Measurements from ENCODE around the gene EFCAB12. TPM values are rescaled to one million over a fixed set of nuclear protein-coding genes. Genes with fewer than 3 reads are reported as not detected.

EFCAB12 gene
- total and polyA plus RNA-seq, 2 of the 4 experiments (the other 2 are of a cell fraction) = under 0.01 to 0.17 TPM

DNA sequence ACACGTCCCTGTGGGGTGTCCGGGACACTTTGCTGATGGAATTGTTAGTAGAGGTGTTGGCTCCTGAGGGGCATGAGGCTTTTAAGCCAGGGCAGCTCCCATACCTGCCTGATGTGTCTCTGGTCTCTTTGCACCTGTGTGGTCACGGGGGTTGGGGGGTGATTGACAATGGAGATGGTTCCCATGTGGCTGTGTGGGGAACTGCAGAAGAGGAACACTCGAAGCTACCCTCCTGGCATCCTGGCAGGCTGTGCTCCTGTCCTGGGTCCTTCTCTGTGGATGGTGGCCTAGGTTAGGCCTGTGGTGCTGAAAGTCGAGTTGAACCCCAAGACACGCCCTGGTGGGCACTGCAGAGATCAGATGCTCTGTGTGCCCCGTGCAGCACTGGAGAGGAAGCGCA, 76.4 kb downstream of the EFCAB12 start:
- Histone ChIP-seq H3K9me1 (ENCODE audit: insufficient read depth, low read length) (no peaks in the 10 kb centered on the region), H2AK9ac (replicated peaks; ENCODE audit: low read depth, low read length, poor library complexity) (no peak overlapping the region), H3K14ac (replicated peaks; ENCODE audit: low read depth, low read length) (no peak overlapping the region), H3K56ac (ENCODE audit: extremely low read depth, insufficient read depth, low read length) (no peak overlapping the region), H3K4me3 (ENCODE audit: insufficient read depth, low read depth, low read length) (no peak overlapping the region), H2BK5ac (ENCODE audit: low read depth, low read length, poor library complexity, severe bottlenecking) (no peak overlapping the region), H2AFZ (replicated peaks; ENCODE audit: low read length, poor library complexity) (no peak overlapping the region), H4K91ac (ENCODE audit: insufficient read depth, low read depth, low read length) (no peak overlapping the region), H3K27ac (ENCODE audit: insufficient read depth, low read length) (no peak overlapping the region), H3K4ac (ENCODE audit: low read depth, low read length) (no peak overlapping the region), H3K27me3 (ENCODE audit: control insufficient read depth, insufficient read depth, low read length) (peaks cover 12% of the 10 kb centered on the region), H3K9me3 (ENCODE audit: control insufficient read depth, insufficient read depth, low read length) (no peaks in the 10 kb centered on the region), H2BK20ac (ENCODE audit: low read depth, low read length) (no peak overlapping the region), H3K36me3 (ENCODE audit: control insufficient read depth, insufficient read depth, low read length) (no peaks in the 10 kb centered on the region), H2BK120ac (ENCODE audit: low read depth, low read length) (no peak overlapping the region), H3K18ac (ENCODE audit: low read depth, low read length) (no peak overlapping the region), H3K4me2 (ENCODE audit: low read depth, low read length) (no peak overlapping the region), H4K8ac (ENCODE audit: low read depth in 2 of 2, low read length in 2 of 2) (no peak overlapping the region), H2BK15ac (ENCODE audit: low read depth, low read length) (no peak overlapping the region), H3K79me1 (ENCODE audit: low read depth in 1 of 2, low read length in 2 of 2) (no peaks in the 10 kb centered on the region), H3K9ac (ENCODE audit: low read depth, low read length) (no peak overlapping the region), H3K23ac (ENCODE audit: low read depth, low read length) (no peak overlapping the region), H4K5ac (ENCODE audit: low read depth, low read length) (no peak overlapping the region), H2AK5ac (ENCODE audit: low read depth, low read length) (no peak overlapping the region), H3K4me1 (ENCODE audit: control insufficient read depth, insufficient read depth, low read length) (no peaks in the 10 kb centered on the region), H4K20me1 (ENCODE audit: insufficient read depth, low read length) (no peaks in the 10 kb centered on the region)
- DNase-seq (no peak), ATAC-seq (ENCODE audit: low read depth) (no peak)
- POLR2A ChIA-PET (ENCODE audit: unreplicated experiment) = no interaction called here
- CTCF ChIA-PET = interaction anchor here (0.6 to 1.3 kb wide), 2 partner anchors 16 to 83 kb away, joined by 3 read pairs; no protein-coding TSS in a partner anchor
- WGBS, 2 experiments (ENCODE audit: extremely low coverage in 2 of 2, insufficient read length in 1 of 2) = 58% methylated on average over 4 of the region's 8 CpGs; no CpG with 5 or more reads in 1 of the 2 experiments
- TF ChIP-seq MAZ (IDR thresholded peaks at IDR 0.05; ENCODE audit: borderline replicate concordance, low read depth, low read length) = no peak
- TF ChIP-seq MAFK (IDR thresholded peaks at IDR 0.05; ENCODE audit: low read depth, low read length) = no peak
- TF ChIP-seq RFX5 (IDR thresholded peaks at IDR 0.05; ENCODE audit: low read depth, low read length) = no peak
- TF ChIP-seq RAD21 (IDR thresholded peaks at IDR 0.05; ENCODE audit: low read length) = no peak
- TF ChIP-seq RCOR1 (IDR thresholded peaks at IDR 0.05; ENCODE audit: insufficient replicate concordance, low read length) = no peak
- no peak for TF ChIP-seq BHLHE40 (IDR thresholded peaks at IDR 0.05; ENCODE audit: low read depth, low read length)
- no peak for TF ChIP-seq POLR2A (IDR thresholded peaks at IDR 0.05; ENCODE audit: low read depth, low read length)
- TF ChIP-seq, protein P1, sequence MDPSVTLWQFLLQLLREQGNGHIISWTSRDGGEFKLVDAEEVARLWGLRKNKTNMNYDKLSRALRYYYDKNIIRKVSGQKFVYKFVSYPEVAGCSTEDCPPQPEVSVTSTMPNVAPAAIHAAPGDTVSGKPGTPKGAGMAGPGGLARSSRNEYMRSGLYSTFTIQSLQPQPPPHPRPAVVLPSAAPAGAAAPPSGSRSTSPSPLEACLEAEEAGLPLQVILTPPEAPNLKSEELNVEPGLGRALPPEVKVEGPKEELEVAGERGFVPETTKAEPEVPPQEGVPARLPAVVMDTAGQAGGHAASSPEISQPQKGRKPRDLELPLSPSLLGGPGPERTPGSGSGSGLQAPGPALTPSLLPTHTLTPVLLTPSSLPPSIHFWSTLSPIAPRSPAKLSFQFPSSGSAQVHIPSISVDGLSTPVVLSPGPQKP (IDR thresholded peaks at IDR 0.05; ENCODE audit: borderline replicate concordance, low read depth, low read length) = no peak
- no peak for TF ChIP-seq CHD1 (IDR thresholded peaks at IDR 0.05; ENCODE audit: low read depth, low read length)
- TF ChIP-seq CEBPB (IDR thresholded peaks at IDR 0.05; ENCODE audit: low read depth, low read length) = no peak
- TF ChIP-seq, protein P2, sequence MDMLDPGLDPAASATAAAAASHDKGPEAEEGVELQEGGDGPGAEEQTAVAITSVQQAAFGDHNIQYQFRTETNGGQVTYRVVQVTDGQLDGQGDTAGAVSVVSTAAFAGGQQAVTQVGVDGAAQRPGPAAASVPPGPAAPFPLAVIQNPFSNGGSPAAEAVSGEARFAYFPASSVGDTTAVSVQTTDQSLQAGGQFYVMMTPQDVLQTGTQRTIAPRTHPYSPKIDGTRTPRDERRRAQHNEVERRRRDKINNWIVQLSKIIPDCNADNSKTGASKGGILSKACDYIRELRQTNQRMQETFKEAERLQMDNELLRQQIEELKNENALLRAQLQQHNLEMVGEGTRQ (IDR thresholded peaks at IDR 0.05; ENCODE audit: low read depth, low read length) = no peak
- TF ChIP-seq CTCF (conservative IDR thresholded peaks at IDR 0.05; ENCODE audit: low read depth, low read length) = no peak
- no peak for TF ChIP-seq MXI1 (IDR thresholded peaks at IDR 0.05; ENCODE audit: borderline replicate concordance, low read depth, low read length)
- TF ChIP-seq SMC3 (IDR thresholded peaks at IDR 0.05; ENCODE audit: low read depth, low read length) = no peak
- no peak for TF ChIP-seq NFE2L2 (IDR thresholded peaks at IDR 0.05; ENCODE audit: low read depth, low read length)
- no peak for TF ChIP-seq FOS (IDR thresholded peaks at IDR 0.05; ENCODE audit: low read depth, low read length)
- dilution Hi-C loops (cut with HindIII; ENCODE audit: low sequenced_read_pairs, unreplicated experiment) = no loop called here
- intact Hi-C loops (cut with micrococcal nuclease) = no loop called here
- no TSS peak for BruUV-seq (replicated peaks)
- in situ Hi-C loops (cut with MboI; ENCODE audit: low sequenced_read_pairs) = no loop called here
